SK-N-SH treated with all-trans-retinoic acid at 6 μM for 48 hours (cell line): ENCODE results near the gene COL12A1.

Source experiments
- ARNTL ChIP-seq: fragments of 450-650 bp; formaldehyde crosslinking; IDR thresholded peaks from 2 replicates; pipeline ENCODE4 v1.5.0; 2020; ENCODE audit warnings: low read depth, mild to moderate bottlenecking, moderate library complexity, borderline replicate concordance
- CSDC2 ChIP-seq: fragments of 250-450 bp; sonication (Bioruptor Pico); IDR thresholded peaks from 2 replicates; pipeline ENCODE4 v1.5.0; 2020; ENCODE audit warnings: mild to moderate bottlenecking, moderate library complexity
- ISL1 ChIP-seq: fragments of 250-450 bp; sonication (Bioruptor Pico); IDR thresholded peaks from 2 replicates; pipeline ENCODE4 v2.1.2; 2022; ENCODE audit warnings: mild to moderate bottlenecking, moderate library complexity
- PATZ1 ChIP-seq: fragments of 250-450 bp; sonication (Bioruptor Pico); IDR thresholded peaks from 2 replicates; pipeline ENCODE4 v1.8.0; 2020; ENCODE audit warnings: mild to moderate bottlenecking, moderate library complexity, borderline replicate concordance
- PPARA ChIP-seq: fragments of 250-450 bp; sonication (Bioruptor Pico); IDR thresholded peaks from 2 replicates; pipeline ENCODE4 v1.5.0; 2020; ENCODE audit warnings: mild to moderate bottlenecking, borderline replicate concordance
- RARB ChIP-seq: fragments of 250-450 bp; sonication (Bioruptor Pico); IDR thresholded peaks from 2 replicates; pipeline ENCODE4 v1.8.0; 2021; ENCODE audit warnings: mild to moderate bottlenecking, moderate library complexity
- SNAI2 ChIP-seq: fragments of 250-450 bp; sonication (Bioruptor Pico); IDR thresholded peaks from 2 replicates; pipeline ENCODE4 v1.5.0; 2020; ENCODE audit warnings: mild to moderate bottlenecking, moderate library complexity
- TCF4 ChIP-seq: fragments of 250-450 bp; sonication (Bioruptor Pico); IDR thresholded peaks from 2 replicates; pipeline ENCODE4 v1.8.0; 2021; ENCODE audit warnings: mild to moderate bottlenecking, moderate library complexity, borderline replicate concordance
- ZFP30 ChIP-seq: fragments of 450-650 bp; formaldehyde crosslinking; IDR thresholded peaks from 2 replicates; pipeline ENCODE4 v1.5.0; 2022; ENCODE audit warnings: mild to moderate bottlenecking, moderate library complexity
- ZNF565 ChIP-seq: fragments of 450-650 bp; formaldehyde crosslinking; conservative IDR thresholded peaks from 2 replicates; pipeline ENCODE4 v1.5.0; 2020; ENCODE audit warnings: low read depth, mild to moderate bottlenecking, moderate library complexity
- TF ChIP-seq, protein P1 (sequence below): fragments of 250-450 bp; sonication (Bioruptor Pico); IDR thresholded peaks from 2 replicates; pipeline ENCODE4 v1.5.1; 2020; ENCODE audit warnings: low read depth, mild to moderate bottlenecking, moderate library complexity

DNA sequence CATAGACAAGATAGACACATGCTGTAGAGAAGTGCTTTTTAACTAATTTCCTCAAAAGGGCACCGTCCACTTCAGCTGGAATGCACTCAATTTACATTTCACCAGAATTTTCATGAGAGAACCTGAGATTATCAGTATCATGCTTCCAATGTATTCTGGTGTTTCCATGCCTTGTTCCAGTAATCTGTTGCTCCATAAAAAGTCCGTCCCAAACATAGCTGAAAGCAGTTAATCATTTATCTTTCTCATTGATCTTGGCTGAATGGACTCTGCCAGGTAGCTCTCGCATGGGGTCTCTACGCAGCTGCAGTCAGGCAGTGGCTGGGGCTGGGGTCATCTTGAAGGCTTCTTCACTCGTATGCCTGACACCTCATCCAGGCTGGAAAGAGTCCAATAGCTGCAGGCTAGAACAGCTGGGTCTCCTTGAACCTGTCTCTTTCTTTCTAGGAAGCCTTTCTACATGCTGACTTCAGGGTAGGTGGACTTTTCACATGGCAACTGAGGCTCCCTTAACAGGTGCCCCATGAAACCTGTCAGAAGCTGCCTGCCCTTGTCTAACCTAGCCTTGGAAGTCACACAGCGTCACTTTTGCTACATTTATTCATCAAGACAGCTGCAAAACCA lies 18.6 kb upstream of the COL12A1 start:
- no peak for TF ChIP-seq ZNF565 (CRISPR knock-in tag)
- no peak for TF ChIP-seq PPARA
- TF ChIP-seq PATZ1 (CRISPR knock-in tag): no peak
- TF ChIP-seq ARNTL (CRISPR knock-in tag): no peak
- no peak for TF ChIP-seq ZFP30
- no peak for TF ChIP-seq ISL1 (CRISPR knock-in tag)
- no peak for TF ChIP-seq SNAI2 (CRISPR knock-in tag)
- TF ChIP-seq CSDC2 (CRISPR knock-in tag): no peak
- TF ChIP-seq, protein P1, sequence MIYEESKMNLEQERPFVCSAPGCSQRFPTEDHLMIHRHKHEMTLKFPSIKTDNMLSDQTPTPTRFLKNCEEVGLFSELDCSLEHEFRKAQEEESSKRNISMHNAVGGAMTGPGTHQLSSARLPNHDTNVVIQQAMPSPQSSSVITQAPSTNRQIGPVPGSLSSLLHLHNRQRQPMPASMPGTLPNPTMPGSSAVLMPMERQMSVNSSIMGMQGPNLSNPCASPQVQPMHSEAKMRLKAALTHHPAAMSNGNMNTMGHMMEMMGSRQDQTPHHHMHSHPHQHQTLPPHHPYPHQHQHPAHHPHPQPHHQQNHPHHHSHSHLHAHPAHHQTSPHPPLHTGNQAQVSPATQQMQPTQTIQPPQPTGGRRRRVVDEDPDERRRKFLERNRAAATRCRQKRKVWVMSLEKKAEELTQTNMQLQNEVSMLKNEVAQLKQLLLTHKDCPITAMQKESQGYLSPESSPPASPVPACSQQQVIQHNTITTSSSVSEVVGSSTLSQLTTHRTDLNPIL (CRISPR knock-in tag): no peak
- no peak for TF ChIP-seq TCF4 (CRISPR knock-in tag)
- TF ChIP-seq RARB: no peak
